ENCODE measurements around the gene CALHM4. TPM values are rescaled to one million over a fixed set of nuclear protein-coding genes. Genes with fewer than 3 reads are reported as not detected.

CALHM4 gene
- total RNA-seq, 1 donor from 2014 or later, result not detected

DNA sequence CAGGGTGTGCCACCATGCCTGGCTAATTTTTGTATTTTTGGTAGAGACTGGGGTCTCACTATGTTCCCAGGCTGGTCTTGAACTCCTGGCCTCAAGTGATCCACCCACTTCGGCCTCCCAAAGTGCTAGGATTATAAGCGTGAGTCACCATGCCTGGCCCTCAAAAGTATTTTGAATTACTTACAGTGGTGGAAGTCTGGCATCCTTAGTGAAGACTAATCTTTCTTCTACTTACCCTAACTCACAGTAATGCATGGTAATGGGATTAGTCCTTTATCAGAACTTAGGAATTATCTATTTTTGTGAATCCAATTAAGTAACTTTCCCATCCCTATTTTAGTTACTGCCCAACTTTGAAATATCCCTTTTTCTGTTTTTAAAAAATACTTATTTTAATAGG lies 21.7 kb downstream of the CALHM4 start:
- H3K4me3 Mint-ChIP-seq (ENCODE audit: unreplicated experiment), result no peak overlapping the region
- no peaks in the 10 kb centered on the region for H3K27me3 Mint-ChIP-seq (ENCODE audit: low read depth)
- no peak overlapping the region for H3K27ac Mint-ChIP-seq (ENCODE audit: unreplicated experiment)
- peaks cover 62% of the 10 kb centered on the region for H3K4me1 Mint-ChIP-seq (ENCODE audit: low read depth)
- TF ChIP-seq, protein P1, sequence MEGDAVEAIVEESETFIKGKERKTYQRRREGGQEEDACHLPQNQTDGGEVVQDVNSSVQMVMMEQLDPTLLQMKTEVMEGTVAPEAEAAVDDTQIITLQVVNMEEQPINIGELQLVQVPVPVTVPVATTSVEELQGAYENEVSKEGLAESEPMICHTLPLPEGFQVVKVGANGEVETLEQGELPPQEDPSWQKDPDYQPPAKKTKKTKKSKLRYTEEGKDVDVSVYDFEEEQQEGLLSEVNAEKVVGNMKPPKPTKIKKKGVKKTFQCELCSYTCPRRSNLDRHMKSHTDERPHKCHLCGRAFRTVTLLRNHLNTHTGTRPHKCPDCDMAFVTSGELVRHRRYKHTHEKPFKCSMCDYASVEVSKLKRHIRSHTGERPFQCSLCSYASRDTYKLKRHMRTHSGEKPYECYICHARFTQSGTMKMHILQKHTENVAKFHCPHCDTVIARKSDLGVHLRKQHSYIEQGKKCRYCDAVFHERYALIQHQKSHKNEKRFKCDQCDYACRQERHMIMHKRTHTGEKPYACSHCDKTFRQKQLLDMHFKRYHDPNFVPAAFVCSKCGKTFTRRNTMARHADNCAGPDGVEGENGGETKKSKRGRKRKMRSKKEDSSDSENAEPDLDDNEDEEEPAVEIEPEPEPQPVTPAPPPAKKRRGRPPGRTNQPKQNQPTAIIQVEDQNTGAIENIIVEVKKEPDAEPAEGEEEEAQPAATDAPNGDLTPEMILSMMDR (IDR thresholded peaks at IDR 0.05), result no peak
- no peaks in the 10 kb centered on the region for H3K9me3 Mint-ChIP-seq (ENCODE audit: low read depth)
- H3K36me3 Mint-ChIP-seq (ENCODE audit: low read depth), result peaks cover 12% of the 10 kb centered on the region
- DNase-seq (ENCODE audit: low spot score), result no peak

DNA sequence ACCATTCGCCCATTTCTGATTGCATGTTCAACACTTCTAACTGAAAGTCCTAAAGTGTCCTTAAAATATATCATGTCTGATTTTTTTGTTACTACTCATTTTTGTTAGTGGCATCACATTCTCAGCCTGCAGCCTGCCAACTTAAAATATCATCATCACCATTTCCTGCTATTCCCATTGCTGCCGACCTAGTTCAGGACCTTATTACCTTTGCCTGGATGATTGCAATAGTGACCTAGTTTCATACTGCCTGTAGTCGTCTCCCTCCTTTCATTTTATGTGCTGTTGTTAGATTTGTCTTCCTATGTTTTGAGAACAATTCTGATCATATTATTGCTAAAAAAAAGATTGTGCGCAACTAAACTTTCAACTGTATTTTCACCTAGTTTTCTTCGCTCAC lies 23.9 kb downstream of the CALHM4 start:
- no peak overlapping the region for H3K4me3 Mint-ChIP-seq (ENCODE audit: unreplicated experiment)
- H3K27ac Mint-ChIP-seq (ENCODE audit: unreplicated experiment), result no peak overlapping the region
- H3K36me3 Mint-ChIP-seq (ENCODE audit: low read depth), result peaks cover 13% of the 10 kb centered on the region
- H3K9me3 Mint-ChIP-seq (ENCODE audit: low read depth), result no peaks in the 10 kb centered on the region
- DNase-seq (ENCODE audit: low spot score), result no peak
- H3K4me1 Mint-ChIP-seq (ENCODE audit: low read depth), result peaks cover 56% of the 10 kb centered on the region
- H3K27me3 Mint-ChIP-seq (ENCODE audit: low read depth), result no peaks in the 10 kb centered on the region
- TF ChIP-seq, protein P1 (IDR thresholded peaks at IDR 0.05), result no peak

DNA sequence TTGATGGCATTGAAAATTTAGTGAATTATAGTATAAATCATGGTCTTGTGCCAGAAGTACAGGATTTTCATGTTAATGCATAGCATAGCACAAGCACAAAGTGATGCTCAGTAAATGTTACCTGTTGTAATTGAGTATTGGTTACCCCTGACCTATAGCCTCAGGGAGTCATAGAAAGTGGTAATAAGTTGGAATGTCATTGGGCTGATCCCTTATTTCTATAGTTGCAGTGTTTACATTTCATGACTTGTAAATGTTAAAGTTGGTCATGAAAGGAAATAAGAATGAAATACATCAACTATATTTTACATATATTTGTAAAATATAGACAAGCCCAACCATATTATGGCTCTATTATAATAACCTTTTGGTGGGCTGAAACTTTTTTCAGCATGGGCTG lies 24.8 kb downstream of the CALHM4 start:
- Mint-ChIP-seq H3K27ac (ENCODE audit: unreplicated experiment) (no peak overlapping the region), H3K27me3 (ENCODE audit: low read depth) (no peaks in the 10 kb centered on the region), H3K36me3 (ENCODE audit: low read depth) (peaks cover 15% of the 10 kb centered on the region), H3K4me3 (ENCODE audit: unreplicated experiment) (no peak overlapping the region), H3K9me3 (ENCODE audit: low read depth) (no peaks in the 10 kb centered on the region), H3K4me1 (ENCODE audit: low read depth) (peaks cover 47% of the 10 kb centered on the region)
- no peak for DNase-seq (ENCODE audit: low spot score)
- TF ChIP-seq, protein P1 (IDR thresholded peaks at IDR 0.05), result no peak

DNA sequence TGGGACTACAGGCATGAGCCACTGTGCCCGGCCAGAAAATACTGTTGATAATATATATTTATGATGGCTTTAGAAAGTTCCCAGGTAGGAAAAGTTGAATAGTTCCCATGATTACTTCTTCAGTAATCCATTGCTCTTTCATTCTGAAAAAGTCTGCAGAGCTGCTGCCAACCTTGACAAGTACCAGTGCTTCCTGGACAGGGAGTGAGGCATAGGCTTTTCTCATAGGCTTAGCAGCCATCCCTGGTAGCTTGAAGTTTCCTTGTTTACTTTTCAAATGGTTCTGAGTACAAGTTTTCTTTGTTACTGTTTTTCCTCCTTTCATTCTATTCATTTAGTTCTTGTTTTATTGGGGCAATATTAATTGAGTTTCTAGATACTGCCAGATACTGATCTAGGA lies 25.6 kb downstream of the CALHM4 start:
- Mint-ChIP-seq H3K9me3 (ENCODE audit: low read depth) (no peaks in the 10 kb centered on the region), H3K4me3 (ENCODE audit: unreplicated experiment) (no peak overlapping the region), H3K4me1 (ENCODE audit: low read depth) (peaks cover 39% of the 10 kb centered on the region), H3K36me3 (ENCODE audit: low read depth) (peaks cover 14% of the 10 kb centered on the region), H3K27me3 (ENCODE audit: low read depth) (no peaks in the 10 kb centered on the region), H3K27ac (ENCODE audit: unreplicated experiment) (peak overlapping the region; percentile 42)
- no peak for DNase-seq (ENCODE audit: low spot score)
- TF ChIP-seq, protein P1 (IDR thresholded peaks at IDR 0.05), result no peak

DNA sequence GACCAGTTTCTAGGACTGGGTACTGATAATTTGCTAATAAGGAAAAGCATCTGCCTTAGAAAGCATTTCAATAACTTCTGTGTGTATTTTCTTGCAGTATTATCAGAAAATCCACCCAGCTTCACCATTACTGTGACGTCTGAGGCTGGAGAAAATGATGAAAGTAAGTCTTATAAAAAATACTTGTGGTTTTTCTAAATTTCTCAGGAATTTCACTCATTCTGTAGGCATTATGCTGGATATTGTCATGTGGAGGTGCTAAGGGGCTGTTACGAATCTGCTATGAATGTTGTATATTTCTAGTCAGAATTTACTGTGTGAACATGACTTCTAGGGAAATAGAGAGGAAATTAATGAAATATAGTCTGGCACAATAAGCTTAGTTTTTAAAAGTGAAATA lies 26.6 kb downstream of the CALHM4 start:
- Mint-ChIP-seq H3K9me3 (ENCODE audit: low read depth) (no peaks in the 10 kb centered on the region), H3K27me3 (ENCODE audit: low read depth) (no peaks in the 10 kb centered on the region), H3K36me3 (ENCODE audit: low read depth) (peaks cover 18% of the 10 kb centered on the region), H3K4me1 (ENCODE audit: low read depth) (peaks cover 35% of the 10 kb centered on the region), H3K27ac (ENCODE audit: unreplicated experiment) (peak overlapping the region; percentile 62), H3K4me3 (ENCODE audit: unreplicated experiment) (no peak overlapping the region)
- TF ChIP-seq, protein P1 (IDR thresholded peaks at IDR 0.05), result no peak
- DNase-seq (ENCODE audit: low spot score), result no peak
